A549 (cell line): ENCODE measurements around the gene RPS6KC1.

Source experiments
- BHLHE40 ChIP-seq: IDR thresholded peaks from 2 replicates; pipeline ENCODE4 v1.6.1; 2012; ENCODE audit warnings: low read depth, low read length, inconsistent platforms
- CEBPB ChIP-seq, 2 experiments: fragments of >200 bp in 1 of 2; sonication (Bioruptor Twin) in 1 of 2; formaldehyde crosslinking in 1 of 2; IDR thresholded peaks; 2 replicates each; pipeline ENCODE4 v1.6.1; 2012 to 2016
- CTCF ChIP-seq: fragments of >200 bp; sonication (Bioruptor Twin); formaldehyde crosslinking; IDR thresholded peaks from 3 replicates; pipeline ENCODE4 v1.5.1; 2016
- ESRRA ChIP-seq: fragments of 150-350 bp; IDR thresholded peaks from 2 replicates; pipeline ENCODE4 v1.6.1; 2014; ENCODE audit warnings: mild to moderate bottlenecking, low read length, borderline replicate concordance
- MYC ChIP-seq: IDR thresholded peaks from 2 replicates; pipeline ENCODE4 v1.6.1; 2012; ENCODE audit warnings: mild to moderate bottlenecking, inconsistent platforms, low read length, improper control_type of control experiment, borderline replicate concordance
- PHF8 ChIP-seq: fragments of 200-600 bp; sonication (generic); IDR thresholded peaks from 2 replicates; pipeline ENCODE4 v1.6.1; 2016; ENCODE audit warnings: low read depth, mild to moderate bottlenecking, antibody characterized with exemption, moderate library complexity, borderline replicate concordance
- POLR2A ChIP-seq: IDR thresholded peaks from 2 replicates; pipeline ENCODE4 v1.6.1; 2012; ENCODE audit warnings: mild to moderate bottlenecking, low read length
- POLR2AphosphoS2 ChIP-seq: conservative IDR thresholded peaks from 2 replicates; pipeline ENCODE4 v1.6.1; 2012; ENCODE audit warnings: low read length, improper control_type of control experiment, inconsistent platforms
- RAD21 ChIP-seq, 2 experiments: fragments of >200 bp in 1 of 2; sonication (Bioruptor Twin) in 1 of 2; formaldehyde crosslinking in 1 of 2; IDR thresholded peaks in 1 of 2; conservative IDR thresholded peaks in 1 of 2; 2 replicates in 1 of 2; 3 replicates in 1 of 2; pipeline ENCODE4 v1.6.1; 2012 to 2018; ENCODE audit warnings: inconsistent platforms in 1 of 2
- RCOR1 ChIP-seq: fragments of 150-350 bp; IDR thresholded peaks from 2 replicates; pipeline ENCODE4 v1.6.1; 2014; ENCODE audit warnings: antibody characterized with exemption, low read length, low read depth
- ZSCAN20 ChIP-seq: fragments of 250-450 bp; sonication (Bioruptor Pico); IDR thresholded peaks from 2 replicates; pipeline ENCODE4 v1.8.0; 2022; ENCODE audit warnings: mild to moderate bottlenecking, moderate library complexity
- TF ChIP-seq, protein P1 (sequence below): fragments of 200-600 bp; sonication (generic); IDR thresholded peaks from 2 replicates; pipeline ENCODE4 v1.6.1; 2016; ENCODE audit warnings: antibody characterized with exemption, mild to moderate bottlenecking, moderate library complexity
- TF ChIP-seq, protein P2 (sequence below): IDR thresholded peaks from 2 replicates; pipeline ENCODE4 v1.6.1; 2012

DNA sequence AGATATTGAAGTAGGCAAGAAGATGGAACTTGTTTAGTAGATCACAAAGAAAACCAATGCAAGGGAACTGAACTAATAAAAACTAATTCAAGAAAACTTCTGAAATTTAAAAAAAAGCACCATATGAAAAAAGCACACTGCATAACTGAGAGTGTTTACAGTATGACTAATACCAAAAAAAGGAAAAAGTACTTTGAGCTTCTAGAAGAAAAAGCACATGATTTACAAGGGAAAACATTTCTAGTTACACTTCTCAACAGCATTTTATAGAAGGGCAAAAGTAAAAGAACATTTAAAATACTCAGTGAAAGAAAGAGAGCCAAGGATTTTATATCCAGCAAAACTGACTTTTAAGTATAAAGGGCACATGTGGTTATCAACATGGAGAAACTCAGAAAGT is 233.6 kb downstream of the RPS6KC1 start:
- TF ChIP-seq CTCF (no peak), BHLHE40 (no peak), MYC (no peak), POLR2A (no peak), ESRRA (no peak), PHF8 (no peak), ZSCAN20 (CRISPR knock-in tag) (no peak), POLR2AphosphoS2 (no peak), CEBPB (IDR thresholded peaks at IDR 0.05) (no peak), RAD21 (conservative IDR thresholded peaks at IDR 0.05 in 1 of 2, IDR thresholded peaks at IDR 0.05 in 1 of 2) (no peak), RCOR1 (no peak)
- TF ChIP-seq, protein P1, sequence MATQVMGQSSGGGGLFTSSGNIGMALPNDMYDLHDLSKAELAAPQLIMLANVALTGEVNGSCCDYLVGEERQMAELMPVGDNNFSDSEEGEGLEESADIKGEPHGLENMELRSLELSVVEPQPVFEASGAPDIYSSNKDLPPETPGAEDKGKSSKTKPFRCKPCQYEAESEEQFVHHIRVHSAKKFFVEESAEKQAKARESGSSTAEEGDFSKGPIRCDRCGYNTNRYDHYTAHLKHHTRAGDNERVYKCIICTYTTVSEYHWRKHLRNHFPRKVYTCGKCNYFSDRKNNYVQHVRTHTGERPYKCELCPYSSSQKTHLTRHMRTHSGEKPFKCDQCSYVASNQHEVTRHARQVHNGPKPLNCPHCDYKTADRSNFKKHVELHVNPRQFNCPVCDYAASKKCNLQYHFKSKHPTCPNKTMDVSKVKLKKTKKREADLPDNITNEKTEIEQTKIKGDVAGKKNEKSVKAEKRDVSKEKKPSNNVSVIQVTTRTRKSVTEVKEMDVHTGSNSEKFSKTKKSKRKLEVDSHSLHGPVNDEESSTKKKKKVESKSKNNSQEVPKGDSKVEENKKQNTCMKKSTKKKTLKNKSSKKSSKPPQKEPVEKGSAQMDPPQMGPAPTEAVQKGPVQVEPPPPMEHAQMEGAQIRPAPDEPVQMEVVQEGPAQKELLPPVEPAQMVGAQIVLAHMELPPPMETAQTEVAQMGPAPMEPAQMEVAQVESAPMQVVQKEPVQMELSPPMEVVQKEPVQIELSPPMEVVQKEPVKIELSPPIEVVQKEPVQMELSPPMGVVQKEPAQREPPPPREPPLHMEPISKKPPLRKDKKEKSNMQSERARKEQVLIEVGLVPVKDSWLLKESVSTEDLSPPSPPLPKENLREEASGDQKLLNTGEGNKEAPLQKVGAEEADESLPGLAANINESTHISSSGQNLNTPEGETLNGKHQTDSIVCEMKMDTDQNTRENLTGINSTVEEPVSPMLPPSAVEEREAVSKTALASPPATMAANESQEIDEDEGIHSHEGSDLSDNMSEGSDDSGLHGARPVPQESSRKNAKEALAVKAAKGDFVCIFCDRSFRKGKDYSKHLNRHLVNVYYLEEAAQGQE: no peak
- TF ChIP-seq, protein P2, sequence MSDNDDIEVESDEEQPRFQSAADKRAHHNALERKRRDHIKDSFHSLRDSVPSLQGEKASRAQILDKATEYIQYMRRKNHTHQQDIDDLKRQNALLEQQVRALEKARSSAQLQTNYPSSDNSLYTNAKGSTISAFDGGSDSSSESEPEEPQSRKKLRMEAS: no peak
